Neutrophil (primary cell): Measurements from ENCODE around the gene HACD4.

Experiments
- H3K27ac ChIP-seq: fragments of 200-600 bp; sonication (generic); 2 replicates; pipeline ENCODE4 v1.5.1; 2016; ENCODE audit warnings: mild to moderate bottlenecking, moderate library complexity
- H3K27me3 ChIP-seq: fragments of 200-600 bp; sonication (generic); 2 replicates; pipeline ENCODE4 v1.6.0; 2016; ENCODE audit warnings: mild to moderate bottlenecking
- H3K36me3 ChIP-seq: fragments of 200-600 bp; sonication (generic); 2 replicates; pipeline ENCODE4 v1.5.1; 2017
- H3K4me1 ChIP-seq, 2 experiments: fragments of 200-600 bp in 1 of 2; sonication (generic) in 1 of 2; 1 replicate in 1 of 2; 2 replicates in 1 of 2; pipeline versions ENCODE4 v1.5.1 to v1.6.1; 2013 to 2016; ENCODE audit warnings: low read depth in 1 of 2, low read length in 1 of 2, mild to moderate bottlenecking in 1 of 2, moderate library complexity in 1 of 2; ENCODE audit not compliant: control insufficient read depth in 1 of 2, insufficient read depth in 1 of 2
- H3K4me3 ChIP-seq, 2 experiments: fragments of 200-600 bp in 1 of 2; sonication (generic) in 1 of 2; 1 replicate in 1 of 2; 2 replicates in 1 of 2; pipeline ENCODE4 v1.5.1; 2013 to 2016; ENCODE audit warnings: low read depth in 1 of 2, low read length in 1 of 2, mild to moderate bottlenecking in 1 of 2, moderate library complexity in 1 of 2
- H3K9me3 ChIP-seq: fragments of 200-600 bp; sonication (generic); 2 replicates; pipeline ENCODE4 v1.5.1; 2016
- TF ChIP-seq, protein P1 (sequence below): fragments of 200-600 bp; sonication (generic); IDR thresholded peaks from 2 replicates; pipeline ENCODE4 v1.5.1; 2016; ENCODE audit warnings: antibody characterized with exemption

HACD4 gene

DNA sequence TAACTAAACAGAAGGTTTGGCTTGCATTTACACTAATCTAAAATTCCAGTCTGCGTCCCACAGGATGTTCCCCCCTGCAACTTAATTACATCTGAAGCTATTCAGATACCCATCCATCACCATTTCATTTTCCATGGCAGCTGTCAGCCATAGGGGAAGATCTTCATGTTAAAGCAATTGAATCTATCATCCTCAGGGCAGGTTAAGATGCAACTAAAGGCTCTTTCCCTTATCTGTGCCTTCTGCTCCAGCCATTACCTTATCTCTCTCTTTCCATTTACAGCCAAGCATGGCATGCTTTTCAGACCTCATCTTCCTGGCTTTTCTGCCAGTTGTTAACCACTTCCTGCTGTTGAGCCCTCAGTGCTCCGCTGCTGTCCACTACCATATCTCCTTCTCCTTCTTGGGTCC lies 15.8 kb upstream of the HACD4 start:
- TF ChIP-seq, protein P1, sequence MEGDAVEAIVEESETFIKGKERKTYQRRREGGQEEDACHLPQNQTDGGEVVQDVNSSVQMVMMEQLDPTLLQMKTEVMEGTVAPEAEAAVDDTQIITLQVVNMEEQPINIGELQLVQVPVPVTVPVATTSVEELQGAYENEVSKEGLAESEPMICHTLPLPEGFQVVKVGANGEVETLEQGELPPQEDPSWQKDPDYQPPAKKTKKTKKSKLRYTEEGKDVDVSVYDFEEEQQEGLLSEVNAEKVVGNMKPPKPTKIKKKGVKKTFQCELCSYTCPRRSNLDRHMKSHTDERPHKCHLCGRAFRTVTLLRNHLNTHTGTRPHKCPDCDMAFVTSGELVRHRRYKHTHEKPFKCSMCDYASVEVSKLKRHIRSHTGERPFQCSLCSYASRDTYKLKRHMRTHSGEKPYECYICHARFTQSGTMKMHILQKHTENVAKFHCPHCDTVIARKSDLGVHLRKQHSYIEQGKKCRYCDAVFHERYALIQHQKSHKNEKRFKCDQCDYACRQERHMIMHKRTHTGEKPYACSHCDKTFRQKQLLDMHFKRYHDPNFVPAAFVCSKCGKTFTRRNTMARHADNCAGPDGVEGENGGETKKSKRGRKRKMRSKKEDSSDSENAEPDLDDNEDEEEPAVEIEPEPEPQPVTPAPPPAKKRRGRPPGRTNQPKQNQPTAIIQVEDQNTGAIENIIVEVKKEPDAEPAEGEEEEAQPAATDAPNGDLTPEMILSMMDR, result no peak
- Histone ChIP-seq H3K4me1 (peaks cover 0 to 6% of the 10 kb centered on the region in 2 experiments), H3K27me3 (no peaks in the 10 kb centered on the region), H3K4me3 (no peak overlapping the region), H3K9me3 (no peaks in the 10 kb centered on the region), H3K27ac (no peak overlapping the region), H3K36me3 (no peaks in the 10 kb centered on the region)

DNA sequence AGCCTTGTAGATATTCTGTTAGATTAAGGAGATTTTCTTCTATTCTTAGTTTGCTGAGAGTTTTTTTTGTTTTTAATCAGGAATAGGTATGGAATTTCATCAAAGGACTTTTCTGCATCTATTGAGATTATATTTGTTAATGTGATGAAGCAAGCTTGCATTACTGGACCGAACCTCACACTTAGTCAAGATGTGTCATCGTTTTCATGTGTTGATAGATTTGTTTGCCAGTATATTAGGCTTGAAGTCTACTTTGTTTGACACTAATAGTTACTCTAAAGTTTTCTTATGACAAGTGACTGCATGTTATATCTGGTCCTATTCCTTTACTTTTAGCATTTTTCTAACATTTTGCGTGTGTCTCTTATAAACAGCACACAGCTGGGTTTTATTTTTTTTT lies 12.4 kb upstream of the HACD4 start:
- H3K4me1 ChIP-seq, result peaks cover 0 to 6% of the 10 kb centered on the region in 2 experiments

DNA sequence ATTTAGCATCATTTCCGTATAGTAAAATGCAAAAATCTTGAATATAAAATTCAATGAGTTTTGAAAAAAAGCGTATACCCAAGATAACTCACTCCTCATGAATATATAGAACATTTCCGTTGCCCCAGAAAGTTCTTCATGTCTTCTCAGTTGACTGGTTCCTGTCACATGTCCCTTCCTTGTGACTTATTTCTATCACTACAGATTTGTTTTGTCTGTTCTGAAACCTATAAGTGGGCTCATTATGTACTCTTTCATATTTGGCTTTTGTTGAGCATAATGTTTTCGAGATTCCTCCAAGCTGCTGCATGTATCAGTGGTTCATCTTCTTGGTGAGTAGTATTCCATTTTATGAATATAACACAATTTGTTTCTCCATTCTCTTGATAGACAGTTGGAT lies 11.0 kb upstream of the HACD4 start:
- Histone ChIP-seq H3K4me3 (no peak overlapping the region), H3K36me3 (no peaks in the 10 kb centered on the region), H3K9me3 (no peaks in the 10 kb centered on the region), H3K27me3 (no peaks in the 10 kb centered on the region), H3K27ac (no peak overlapping the region), H3K4me1 (peaks cover 0 to under 1% of the 10 kb centered on the region in 2 experiments)
- TF ChIP-seq, protein P1, result no peak

More for the DNA sequence above, 12.4 kb upstream of the HACD4 start:
- Histone ChIP-seq H3K36me3 (no peaks in the 10 kb centered on the region), H3K27me3 (no peaks in the 10 kb centered on the region), H3K4me3 (no peak overlapping the region), H3K9me3 (no peaks in the 10 kb centered on the region), H3K27ac (no peak overlapping the region)
- TF ChIP-seq, protein P1, result no peak

DNA sequence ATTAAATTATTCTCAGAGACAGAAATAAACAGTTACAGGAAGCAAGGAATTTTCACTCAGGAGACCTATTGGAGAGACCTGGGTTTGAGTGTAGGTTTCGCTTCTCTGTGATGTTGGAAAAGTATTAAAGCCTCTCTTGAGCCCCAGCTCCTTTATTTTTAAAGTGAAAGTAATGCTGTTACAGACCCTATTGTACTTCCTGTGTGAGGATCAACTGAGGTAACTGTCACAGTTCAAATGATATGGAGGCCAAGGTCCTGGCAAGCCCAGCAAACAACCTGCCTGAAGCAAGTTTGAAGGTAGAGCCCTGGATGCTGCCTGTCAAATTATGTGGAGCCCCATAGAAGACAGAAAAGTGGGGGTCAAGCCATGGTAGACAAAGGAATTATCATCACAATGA lies 7.9 kb upstream of the HACD4 start:
- TF ChIP-seq, protein P1, result no peak
- Histone ChIP-seq H3K9me3 (no peaks in the 10 kb centered on the region), H3K36me3 (no peaks in the 10 kb centered on the region), H3K4me3 (no peak overlapping the region), H3K27me3 (no peaks in the 10 kb centered on the region), H3K4me1 (no peaks in the 10 kb centered on the region), H3K27ac (no peak overlapping the region)

DNA sequence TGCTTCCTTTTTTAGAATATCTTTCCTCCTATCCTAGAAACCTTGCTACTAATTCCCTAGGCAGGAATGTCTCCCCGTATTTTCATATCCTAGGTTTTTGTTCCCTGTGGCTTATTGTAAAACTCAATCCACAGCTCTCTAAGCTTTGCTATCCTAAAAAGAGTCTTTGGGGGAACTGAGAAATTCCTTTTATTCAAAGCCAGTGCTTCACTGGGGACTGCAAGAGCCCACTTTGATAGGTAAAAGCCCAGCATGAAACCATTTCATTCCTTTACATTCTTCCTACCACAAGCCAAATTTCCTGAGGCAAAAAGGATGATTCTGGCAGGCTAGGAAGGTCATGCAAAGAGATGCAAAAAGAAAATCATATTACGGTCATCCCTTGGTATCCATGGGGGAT lies 5.8 kb upstream of the HACD4 start:
- Histone ChIP-seq H3K27ac (no peak overlapping the region), H3K4me3 (no peak overlapping the region), H3K27me3 (no peaks in the 10 kb centered on the region), H3K36me3 (no peaks in the 10 kb centered on the region), H3K4me1 (peaks cover 0 to 1% of the 10 kb centered on the region in 2 experiments), H3K9me3 (no peaks in the 10 kb centered on the region)
- TF ChIP-seq, protein P1, result no peak

DNA sequence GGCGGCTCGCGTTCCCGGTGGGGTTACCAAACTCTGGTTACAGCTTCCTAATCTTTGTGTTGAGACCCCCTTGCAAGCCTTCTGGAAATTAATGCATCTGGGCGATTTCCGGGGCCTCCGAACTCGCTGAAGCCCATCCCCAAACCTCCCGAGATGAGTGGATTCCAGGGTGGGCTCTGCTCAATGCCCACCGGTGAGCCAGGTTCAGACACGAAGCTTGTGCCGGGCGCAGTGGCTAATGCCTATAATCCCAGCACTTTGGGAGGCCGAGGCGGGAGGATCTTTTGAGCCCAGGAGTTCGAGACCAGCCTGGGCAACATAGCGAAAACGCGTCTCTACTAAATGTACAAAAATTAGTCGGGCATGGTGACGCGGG lies 356 bp upstream of the HACD4 start:
- Histone ChIP-seq H3K27me3 (no peaks in the 10 kb centered on the region), H3K36me3 (peaks cover 16% of the 10 kb centered on the region), H3K27ac (peak overlapping the region; percentile 94), H3K9me3 (no peaks in the 10 kb centered on the region), H3K4me3 (peak overlapping the region; percentile 65 to 83), H3K4me1 (peaks cover 36 to 39% of the 10 kb centered on the region in 2 experiments)
- TF ChIP-seq, protein P1, result no peak
